WERI-Rb-1 (cell line): ENCODE data around the gene PRM3.

Experiments
- DNase-seq: peaks from one replicate; pipeline ENCODE4 v3.0.0-alpha.2; 2020
- H3K27ac ChIP-seq: fragments of 250-450 bp; sonication (Bioruptor Pico); 2 replicates; pipeline ENCODE4 v1.5.1; 2020; ENCODE audit warnings: mild to moderate bottlenecking, moderate library complexity
- H3K27me3 ChIP-seq: fragments of 250-450 bp; sonication (Bioruptor Pico); 2 replicates; pipeline ENCODE4 v1.5.1; 2021; ENCODE audit warnings: mild to moderate bottlenecking, low read depth, moderate library complexity; ENCODE audit not compliant: insufficient read depth, severe bottlenecking
- H3K36me3 ChIP-seq: fragments of 250-450 bp; sonication (Bioruptor Pico); 2 replicates; pipeline ENCODE4 v1.5.1; 2020; ENCODE audit warnings: mild to moderate bottlenecking, moderate library complexity
- H3K4me3 ChIP-seq: 2 replicates; pipeline ENCODE4 v1.5.1; 2011; ENCODE audit warnings: low read depth, mild to moderate bottlenecking, control low read depth, low read length
- H3K9me3 ChIP-seq: fragments of 250-450 bp; sonication (Bioruptor Pico); 2 replicates; pipeline ENCODE4 v1.5.1; 2021; ENCODE audit warnings: mild to moderate bottlenecking, moderate library complexity; ENCODE audit not compliant: severe bottlenecking
- TF ChIP-seq, protein P1 (sequence below): IDR thresholded peaks from 2 replicates; pipeline ENCODE4 v1.5.1; 2011; ENCODE audit warnings: low read depth, mild to moderate bottlenecking, control low read depth, inconsistent platforms, low read length

The PRM3 gene

DNA sequence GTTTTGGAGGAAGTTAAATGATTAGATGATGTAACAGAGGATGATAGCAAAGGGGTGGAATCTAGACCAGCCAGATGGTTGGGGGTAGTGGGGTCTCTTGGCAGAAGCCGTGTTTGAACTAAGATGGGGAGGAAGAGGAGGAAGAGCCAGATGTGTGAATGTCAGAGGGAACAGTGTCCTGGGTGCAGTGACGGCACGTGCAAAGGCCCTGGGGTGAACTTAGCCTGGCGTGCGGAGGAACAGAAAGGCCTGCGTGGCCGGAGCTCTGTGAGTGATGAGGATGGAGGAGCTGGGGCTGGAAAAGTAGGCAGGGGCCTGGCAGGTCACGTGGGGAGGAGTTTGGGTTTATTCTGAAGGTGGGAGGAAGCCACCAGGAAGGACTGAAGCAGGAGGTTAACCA, 45.4 kb upstream of the PRM3 start:
- no peak overlapping the region for H3K27ac ChIP-seq
- no peak for DNase-seq
- H3K27me3 ChIP-seq = no peaks in the 10 kb centered on the region
- no peaks in the 10 kb centered on the region for H3K36me3 ChIP-seq
- TF ChIP-seq, protein P1, sequence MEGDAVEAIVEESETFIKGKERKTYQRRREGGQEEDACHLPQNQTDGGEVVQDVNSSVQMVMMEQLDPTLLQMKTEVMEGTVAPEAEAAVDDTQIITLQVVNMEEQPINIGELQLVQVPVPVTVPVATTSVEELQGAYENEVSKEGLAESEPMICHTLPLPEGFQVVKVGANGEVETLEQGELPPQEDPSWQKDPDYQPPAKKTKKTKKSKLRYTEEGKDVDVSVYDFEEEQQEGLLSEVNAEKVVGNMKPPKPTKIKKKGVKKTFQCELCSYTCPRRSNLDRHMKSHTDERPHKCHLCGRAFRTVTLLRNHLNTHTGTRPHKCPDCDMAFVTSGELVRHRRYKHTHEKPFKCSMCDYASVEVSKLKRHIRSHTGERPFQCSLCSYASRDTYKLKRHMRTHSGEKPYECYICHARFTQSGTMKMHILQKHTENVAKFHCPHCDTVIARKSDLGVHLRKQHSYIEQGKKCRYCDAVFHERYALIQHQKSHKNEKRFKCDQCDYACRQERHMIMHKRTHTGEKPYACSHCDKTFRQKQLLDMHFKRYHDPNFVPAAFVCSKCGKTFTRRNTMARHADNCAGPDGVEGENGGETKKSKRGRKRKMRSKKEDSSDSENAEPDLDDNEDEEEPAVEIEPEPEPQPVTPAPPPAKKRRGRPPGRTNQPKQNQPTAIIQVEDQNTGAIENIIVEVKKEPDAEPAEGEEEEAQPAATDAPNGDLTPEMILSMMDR = no peak
- no peak overlapping the region for H3K4me3 ChIP-seq
- no peaks in the 10 kb centered on the region for H3K9me3 ChIP-seq

DNA sequence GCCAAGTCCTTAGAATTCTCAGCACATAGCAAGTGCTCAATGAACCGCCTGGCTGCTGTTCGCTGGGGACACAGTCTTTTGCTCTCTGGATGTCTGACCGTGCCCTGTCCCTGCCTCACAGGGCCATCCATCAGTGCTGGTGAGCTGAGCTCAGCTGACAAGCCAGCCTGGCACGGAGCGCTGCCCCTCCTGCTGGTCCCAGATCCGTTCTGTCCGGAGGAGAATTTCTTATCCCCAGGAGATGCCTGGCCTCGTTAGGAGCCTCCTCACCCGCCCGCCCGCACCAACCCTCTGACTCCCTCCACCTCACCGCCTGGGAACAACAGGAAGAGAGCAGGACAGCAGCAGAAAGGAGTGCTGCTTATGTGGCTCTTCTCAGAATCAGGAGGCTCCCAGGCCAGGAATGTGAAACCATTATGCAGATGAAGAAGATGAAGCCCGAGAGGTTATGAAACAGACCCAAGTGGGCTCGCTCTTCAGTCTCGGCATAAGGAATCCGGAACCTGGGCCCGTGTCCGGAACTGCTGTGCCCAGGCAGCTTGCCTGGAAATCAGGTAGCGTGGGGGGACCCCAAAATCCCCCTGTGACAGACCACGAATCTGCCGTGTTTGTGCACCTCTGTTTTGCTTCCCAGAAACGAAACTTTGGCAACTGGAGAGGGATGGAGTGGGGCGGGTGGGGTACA, 43.0 kb upstream of the PRM3 start:
- TF ChIP-seq, protein P1 = no peak
- no peak for DNase-seq
- no peaks in the 10 kb centered on the region for H3K9me3 ChIP-seq
- H3K27ac ChIP-seq = no peak overlapping the region
- H3K36me3 ChIP-seq = no peaks in the 10 kb centered on the region
- no peaks in the 10 kb centered on the region for H3K27me3 ChIP-seq
- no peak overlapping the region for H3K4me3 ChIP-seq

DNA sequence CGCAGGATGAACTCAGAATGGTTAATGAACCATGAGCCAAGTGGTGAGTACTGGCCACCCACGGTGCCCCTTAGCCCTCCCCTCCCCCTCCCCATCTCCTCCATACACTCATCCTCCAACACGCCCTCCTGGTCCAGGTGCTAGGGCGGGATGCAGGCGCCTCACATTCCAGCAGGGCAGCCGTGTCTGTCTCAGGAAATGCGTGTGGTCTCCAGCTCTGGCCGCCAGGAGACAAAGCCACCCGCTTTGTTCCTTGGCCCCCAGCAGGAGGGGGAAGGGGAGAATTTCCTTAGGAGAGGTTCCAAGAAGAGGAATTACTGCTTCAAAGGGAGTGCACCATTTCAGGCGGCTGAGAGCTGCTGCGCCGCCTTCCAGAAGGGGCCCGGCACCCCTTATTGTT, 42.1 kb upstream of the PRM3 start:
- Histone ChIP-seq H3K4me3 (no peak overlapping the region), H3K36me3 (no peaks in the 10 kb centered on the region), H3K9me3 (no peaks in the 10 kb centered on the region), H3K27me3 (no peaks in the 10 kb centered on the region), H3K27ac (no peak overlapping the region)
- no peak for DNase-seq
- TF ChIP-seq, protein P1 = no peak

DNA sequence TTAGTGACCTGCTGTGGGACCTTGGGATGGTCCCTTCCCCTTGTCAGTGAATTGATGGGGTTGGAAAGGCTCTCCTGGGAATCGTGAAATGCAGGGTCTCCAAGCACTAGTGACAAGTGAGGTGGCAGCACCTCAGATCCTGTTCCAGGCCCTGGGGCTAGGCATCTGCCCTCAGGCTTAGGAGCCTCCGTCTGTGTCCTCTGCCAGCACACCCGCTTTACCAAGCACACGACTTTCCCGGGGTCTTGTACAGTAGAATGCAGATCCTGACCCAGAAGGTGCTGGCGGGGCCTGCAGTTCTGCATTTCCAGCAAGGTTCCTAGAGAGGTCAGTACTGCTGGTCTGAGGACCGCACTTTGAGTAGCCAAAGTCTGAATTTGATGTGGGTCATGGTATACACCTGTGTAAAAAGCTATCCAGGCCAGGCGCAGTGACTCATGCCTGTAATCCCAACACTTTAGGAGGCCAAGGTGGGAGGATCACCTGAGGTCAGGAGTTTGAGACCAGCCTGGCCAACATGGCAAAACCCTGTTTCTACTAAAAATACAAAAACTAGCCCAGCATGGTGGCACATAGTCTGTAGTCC, 41.0 kb upstream of the PRM3 start:
- TF ChIP-seq, protein P1 = no peak
- no peak for DNase-seq
- no peak overlapping the region for H3K4me3 ChIP-seq
- no peaks in the 10 kb centered on the region for H3K27me3 ChIP-seq
- H3K9me3 ChIP-seq = no peaks in the 10 kb centered on the region
- no peaks in the 10 kb centered on the region for H3K36me3 ChIP-seq
- H3K27ac ChIP-seq = no peak overlapping the region

DNA sequence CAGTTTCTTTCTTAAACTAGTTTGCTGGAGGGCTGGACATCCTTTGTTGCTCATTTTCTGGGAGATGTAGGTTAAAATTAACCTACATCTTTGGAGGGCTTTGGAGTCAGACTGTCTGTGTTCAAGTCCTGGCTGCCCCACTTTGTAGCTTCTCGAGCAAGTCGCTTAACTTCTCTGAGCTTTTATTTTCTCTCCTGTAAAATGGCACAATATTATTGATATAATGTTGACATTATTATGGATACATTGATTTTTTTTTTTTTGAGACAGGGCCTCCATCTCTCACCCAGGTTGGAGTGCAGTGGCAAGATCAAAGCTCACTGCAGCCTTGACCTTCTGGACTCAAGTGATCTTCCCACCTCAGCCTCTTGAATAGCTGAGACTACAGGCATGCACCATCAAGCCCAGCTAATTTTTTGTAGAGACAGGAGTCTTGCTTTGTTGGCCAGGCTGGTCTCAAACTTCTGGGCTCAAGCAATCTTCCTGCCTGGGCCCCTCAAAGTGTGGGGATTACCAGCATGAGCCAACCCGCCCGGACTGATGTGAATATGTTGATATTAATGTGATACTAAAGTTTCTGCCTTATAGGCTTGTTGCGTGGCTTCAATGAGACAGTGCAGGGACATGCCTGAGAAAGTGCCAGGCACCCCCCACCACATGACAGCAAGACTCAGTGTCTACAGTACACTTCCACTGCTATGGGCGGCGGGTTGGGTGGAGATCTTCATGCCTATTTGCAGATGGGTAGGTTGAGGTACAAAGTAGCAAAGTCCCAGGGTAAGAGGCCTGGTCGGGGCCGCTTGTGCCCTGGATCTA, 40.3 kb upstream of the PRM3 start:
- Histone ChIP-seq H3K27me3 (no peaks in the 10 kb centered on the region), H3K27ac (no peak overlapping the region), H3K9me3 (no peaks in the 10 kb centered on the region), H3K36me3 (no peaks in the 10 kb centered on the region), H3K4me3 (no peak overlapping the region)
- no peak for DNase-seq
- TF ChIP-seq, protein P1 = no peak
